Activated naive CD4-positive, alpha-beta T cell treated with Interleukin-2 at 50 U/mL for 16 hours (primary cell): ENCODE results near the gene GHDC.
"Not testable (repeated sequence)": the region's sequence is repeated elsewhere in the genome, so short reads cannot be mapped to it uniquely, and the experiment has no call there.

Source experiments
- DNase-seq: peaks from one replicate; pipeline ENCODE4 v3.0.0-alpha.2; 2020

GHDC gene

DNA sequence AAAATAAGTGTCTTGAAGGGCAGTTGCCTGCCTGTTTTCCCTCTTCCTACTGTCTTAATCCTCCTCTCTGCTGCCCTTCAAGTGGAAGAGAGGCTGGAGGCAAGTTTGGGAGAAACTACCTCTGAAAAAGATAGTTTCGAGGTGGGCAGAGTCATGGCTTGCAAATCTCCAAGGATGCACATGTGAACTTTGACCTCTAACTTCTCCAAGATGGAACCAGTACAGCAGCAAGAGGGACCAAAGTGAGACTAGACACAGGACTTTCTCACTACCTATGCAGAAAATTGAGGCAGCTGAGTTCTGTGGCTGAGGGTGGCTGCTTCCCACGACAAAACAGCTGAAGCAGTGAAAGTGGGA lies 12.5 kb downstream of the GHDC start:
- DNase-seq: no peak

DNA sequence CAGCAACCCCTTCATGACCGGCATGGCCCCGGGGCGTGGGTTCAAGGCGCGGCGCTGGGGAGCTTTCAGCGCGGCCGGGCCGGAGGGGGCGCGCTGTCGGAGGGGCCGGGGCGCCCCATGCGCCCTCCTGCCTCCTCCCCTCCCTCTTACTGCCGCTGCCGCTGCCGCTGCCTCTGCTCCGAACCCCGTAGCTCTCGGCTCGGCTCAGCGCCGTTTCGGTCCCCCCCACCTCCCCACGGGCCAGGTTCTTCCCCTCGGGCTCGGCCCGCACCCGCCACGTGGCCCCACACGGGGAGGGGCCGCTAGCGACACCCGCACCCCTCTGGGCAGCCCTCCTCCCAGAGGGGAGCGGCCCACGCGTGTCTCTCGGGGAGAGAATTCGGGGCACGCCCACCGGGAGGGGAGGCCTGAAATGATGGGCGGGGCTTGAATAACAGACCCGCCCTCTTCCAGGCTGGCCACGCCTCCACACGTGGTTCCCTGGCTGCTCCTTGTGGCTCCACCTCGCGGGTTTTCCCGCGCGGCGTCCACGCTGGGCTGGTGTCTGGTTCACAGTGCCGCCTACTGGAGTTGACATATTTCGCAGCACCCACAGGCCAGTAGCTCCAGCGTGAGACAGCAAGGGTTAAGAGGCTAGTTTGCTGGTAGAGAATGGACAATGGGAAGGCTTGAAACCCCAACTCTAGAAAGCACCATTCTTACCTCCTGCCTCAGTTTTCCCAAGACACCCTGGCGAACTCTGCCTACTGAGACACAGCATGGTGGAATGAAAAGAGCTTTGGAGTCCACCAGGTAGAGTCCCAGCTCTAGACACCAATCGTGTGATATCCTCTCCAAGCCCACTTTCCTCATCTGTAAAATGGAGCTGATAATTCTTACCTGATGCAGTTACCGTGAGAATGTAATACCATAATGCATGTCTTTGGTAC lies 13.1 kb downstream of the GHDC start, which contains the start of gene KCNH4:
TSS of gene KCNH4 (minus strand) at position 221 of the 929 bp plus-strand sequence. CDS start at position 24, 197 bp downstream.
- peak; percentile 91 for DNase-seq

DNA sequence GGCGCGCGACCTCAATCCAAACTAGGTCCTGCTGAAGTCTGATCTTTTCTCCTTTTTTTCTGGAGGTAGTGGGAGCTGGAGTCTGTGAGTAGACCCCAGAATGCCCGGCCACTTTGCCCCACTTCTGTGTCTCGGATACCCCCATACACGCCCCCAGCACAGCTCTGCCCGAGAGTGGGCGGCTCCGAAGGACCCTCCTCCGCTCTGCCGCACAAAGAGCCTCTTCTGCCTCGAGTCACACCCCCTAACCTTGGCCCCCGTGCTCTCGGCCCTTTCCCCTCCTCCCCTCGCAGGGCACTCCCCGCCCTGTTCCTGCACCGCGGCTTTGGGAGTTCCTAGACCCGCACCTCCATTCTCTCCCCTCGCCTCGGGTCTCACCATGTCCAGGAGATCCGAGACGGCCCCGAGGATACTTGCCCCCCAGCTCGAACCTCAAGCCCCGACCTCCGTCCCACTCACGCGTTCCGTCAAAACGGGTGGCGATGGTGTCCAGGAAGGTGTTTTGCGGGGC lies 13.8 kb downstream of the GHDC start:
- DNase-seq: no peak

DNA sequence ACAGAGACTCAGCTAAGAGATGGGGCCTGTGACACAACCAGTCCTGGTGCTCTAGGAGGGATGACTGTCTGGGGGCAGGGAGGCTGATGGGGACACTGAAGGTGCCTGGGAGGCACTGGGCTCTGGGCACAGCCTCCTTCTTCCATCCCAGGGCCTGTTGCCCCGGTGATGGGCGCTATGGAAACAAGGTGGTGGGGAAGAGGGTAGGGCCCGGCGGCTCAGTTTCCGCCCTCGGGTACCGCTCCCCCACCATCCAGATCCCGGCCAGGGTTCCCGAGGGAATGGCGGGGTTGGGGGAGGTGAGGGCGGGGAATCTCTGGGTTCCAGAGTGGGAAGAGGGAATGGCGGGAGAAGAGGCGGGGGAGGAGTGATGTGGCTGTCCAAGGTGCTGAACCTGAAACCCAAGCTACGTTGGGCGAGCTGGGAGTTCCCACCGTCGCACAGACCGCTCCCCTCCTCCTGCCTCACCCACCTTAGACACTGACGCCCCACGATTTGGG lies 14.3 kb downstream of the GHDC start:
- DNase-seq: peak; percentile 22

DNA sequence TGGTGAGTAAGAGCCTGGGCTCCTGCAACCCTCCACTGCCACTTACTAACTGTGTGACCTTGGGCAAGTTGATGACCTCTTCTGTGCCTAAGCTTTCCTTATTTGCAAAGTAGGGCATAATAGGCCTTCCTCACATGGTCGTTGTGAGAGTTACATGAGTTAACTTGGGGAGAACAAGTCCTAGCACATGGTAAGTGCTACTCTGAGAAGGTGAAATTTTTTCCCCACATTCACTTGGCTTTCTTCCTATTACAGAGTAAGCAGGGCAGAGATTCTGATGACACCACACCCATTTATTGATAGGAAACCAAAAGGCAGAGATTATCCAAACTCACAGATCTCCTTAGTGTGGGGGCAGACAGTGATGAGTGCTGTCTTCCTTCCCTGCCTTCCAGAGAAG lies 15.0 kb downstream of the GHDC start:
- DNase-seq: no peak

DNA sequence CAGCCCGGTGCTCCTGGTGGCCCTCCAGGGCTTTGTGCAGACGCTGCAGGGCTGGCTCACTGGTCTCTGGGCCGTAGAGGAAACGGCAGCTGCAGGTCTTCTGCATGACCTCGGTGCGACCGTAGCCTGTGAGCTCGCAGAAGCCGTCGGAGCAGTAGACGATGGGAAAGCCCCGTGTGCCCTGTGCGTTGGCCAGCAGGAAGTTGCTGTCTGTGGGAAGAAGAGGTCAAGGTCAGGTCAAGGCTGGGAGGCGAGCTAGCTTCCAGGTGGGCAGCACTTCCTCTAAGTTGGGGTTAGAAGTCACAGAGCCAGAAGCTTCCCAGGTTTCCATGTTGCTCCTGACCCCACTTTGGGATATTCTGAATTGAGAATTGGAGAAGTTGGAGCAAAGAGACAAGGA lies 15.5 kb downstream of the GHDC start:
- DNase-seq: peak; percentile 22

DNA sequence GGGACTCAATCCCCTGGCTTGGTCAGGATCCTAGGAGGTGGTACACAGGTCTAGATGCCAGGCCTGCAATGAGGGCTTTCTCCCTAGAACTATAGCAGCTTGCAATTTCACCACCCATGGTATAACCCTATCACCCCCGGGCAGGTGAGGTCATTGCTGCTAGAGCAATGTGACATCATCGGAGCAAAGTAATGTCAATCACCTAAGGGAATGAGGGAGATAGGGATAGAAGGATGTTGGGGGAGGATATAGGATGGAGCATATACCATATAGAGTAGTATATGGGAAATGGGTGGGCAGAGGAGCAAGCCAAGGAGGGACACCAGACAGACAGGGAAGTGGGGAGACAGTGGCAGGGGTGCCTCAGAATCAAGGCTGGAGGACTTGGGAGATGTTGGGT lies 16.6 kb downstream of the GHDC start:
- DNase-seq: no peak

DNA sequence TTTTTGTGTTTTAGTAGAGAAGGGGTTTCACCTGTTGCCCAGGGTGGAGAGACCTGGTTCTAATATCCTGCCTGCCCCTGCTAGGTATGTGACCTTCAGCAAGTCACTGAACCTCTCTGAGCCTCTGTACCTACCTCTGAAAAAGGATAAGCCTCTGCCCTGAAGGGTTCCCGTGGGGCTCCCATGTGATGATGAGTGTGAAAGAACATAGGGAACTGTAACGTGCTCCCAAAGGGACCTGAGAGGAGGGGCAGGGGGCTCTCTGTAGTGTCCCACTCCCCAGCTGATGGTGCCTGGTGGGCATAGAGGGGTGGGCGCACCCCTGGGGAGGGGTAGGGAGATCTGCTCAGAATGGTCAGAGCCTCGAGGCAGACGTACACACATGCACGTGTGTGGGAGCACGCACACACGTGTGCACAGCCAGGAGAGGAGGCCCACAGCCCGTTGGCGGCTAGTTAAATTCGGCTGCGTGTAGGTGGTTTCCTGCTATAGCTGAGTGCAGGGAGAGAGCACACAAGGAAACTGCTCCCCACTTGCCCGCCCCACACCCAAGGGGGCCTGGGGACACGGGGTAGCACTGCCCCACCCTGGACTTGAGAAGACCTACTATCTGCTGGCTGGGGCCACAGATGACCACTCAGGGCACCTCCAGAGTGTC lies 20.0 kb downstream of the GHDC start:
- no peak for DNase-seq

DNA sequence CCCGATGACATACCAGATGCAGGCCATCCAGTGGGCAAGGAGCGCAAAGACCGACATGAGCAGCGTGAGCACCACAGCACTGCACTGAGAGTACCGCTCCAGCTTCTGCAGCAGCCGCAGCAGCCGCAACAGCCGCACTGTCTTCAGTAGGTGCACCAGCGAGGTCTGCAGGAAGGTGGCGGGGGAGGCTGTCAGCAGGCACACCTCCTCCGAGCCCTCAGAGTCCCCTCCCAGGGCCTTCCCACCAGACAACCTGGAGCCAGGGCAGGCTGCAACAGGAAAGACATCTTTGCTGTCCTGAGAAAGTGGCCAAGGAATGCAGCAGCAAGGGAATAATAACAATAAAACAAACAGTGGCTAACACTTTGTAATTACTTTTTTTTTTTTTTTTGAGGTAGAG lies 22.5 kb downstream of the GHDC start:
- DNase-seq: no peak

DNA sequence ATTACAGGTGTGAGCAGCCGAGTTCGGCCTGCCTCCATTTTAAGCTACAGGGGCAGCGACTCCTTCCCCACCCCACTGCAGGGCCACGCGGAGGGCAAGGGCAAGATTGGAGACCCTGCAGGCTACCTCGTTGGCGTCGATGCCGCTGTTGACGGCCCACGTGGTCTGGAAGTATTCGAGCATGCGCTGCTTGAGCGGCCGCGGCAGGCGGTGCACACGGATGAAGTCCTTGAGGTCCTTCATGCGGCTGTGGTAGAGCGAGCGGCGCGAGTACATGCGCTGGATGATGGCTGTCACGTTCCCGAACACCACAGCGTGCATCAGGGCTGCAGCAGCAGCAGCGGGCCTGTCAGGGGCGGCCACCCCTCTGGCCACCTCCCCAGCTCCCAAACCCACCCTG lies 24.9 kb downstream of the GHDC start:
- DNase-seq: no peak

DNA sequence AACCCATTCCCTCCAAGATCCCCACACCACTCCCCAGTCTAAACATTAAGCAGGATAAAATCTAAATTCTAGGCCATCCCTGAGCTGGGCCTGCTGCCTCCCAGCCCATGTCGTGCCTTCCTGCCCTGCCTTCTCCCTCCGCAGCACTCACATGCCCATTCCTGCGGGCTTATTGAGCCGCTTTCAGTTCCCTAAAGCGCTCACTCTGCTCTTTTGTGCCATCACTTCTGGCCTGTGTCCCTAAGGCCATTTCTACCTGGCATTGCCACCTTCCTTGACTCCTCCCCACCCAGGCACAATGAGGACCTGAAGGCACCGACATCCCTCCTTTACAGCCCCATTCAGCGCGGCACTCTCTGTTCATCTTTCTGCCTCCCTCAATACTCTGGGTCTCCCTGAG lies 26.5 kb downstream of the GHDC start:
- no peak for DNase-seq

DNA sequence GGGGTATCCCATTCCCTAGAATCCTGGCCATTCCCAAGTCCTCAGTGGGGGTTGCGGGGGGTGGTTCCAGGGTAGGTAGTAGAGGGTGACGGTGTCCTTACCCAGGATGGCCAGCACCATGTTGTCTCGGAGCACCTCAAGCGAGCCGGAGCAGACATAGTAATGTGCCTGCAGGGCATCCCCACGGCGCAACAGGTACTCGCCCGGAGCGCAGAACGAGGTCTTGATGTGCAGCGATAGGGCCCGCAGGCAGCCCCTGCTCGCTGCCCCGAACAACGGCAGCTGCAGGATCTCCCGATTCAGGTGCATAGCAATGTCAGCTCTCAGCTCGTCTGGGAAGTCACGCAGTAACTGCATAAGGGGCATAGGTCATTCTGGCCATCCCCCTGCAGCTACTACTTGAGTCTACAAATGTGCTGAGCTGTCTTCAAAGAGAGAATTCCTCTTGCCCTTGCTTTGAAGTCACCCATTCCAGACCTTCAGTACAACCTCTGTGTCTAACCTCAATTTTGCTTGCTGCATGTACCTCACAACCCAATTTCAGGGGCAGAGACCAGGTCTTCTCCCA lies 28.0 kb downstream of the GHDC start:
- DNase-seq: no peak

DNA sequence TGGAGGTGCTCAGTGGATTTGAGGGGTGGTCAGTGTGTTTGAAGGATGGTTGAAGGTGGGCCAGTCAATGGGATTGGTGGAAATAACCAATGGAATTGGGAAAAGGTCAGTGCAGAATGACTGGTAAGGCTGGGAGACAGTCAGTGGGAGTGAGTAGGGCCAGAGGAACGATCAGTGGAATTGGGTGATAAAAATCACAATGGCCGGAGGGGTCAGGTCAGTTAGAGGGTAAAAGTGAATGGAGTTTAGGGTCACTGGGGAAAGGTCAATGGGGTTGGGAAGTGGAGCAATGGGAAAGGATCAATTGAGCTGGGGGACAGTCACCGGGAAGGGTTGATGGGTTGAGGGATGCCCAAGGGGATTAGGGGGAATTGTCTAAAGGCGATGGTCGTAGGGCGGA lies 28.5 kb downstream of the GHDC start:
- no peak for DNase-seq

DNA sequence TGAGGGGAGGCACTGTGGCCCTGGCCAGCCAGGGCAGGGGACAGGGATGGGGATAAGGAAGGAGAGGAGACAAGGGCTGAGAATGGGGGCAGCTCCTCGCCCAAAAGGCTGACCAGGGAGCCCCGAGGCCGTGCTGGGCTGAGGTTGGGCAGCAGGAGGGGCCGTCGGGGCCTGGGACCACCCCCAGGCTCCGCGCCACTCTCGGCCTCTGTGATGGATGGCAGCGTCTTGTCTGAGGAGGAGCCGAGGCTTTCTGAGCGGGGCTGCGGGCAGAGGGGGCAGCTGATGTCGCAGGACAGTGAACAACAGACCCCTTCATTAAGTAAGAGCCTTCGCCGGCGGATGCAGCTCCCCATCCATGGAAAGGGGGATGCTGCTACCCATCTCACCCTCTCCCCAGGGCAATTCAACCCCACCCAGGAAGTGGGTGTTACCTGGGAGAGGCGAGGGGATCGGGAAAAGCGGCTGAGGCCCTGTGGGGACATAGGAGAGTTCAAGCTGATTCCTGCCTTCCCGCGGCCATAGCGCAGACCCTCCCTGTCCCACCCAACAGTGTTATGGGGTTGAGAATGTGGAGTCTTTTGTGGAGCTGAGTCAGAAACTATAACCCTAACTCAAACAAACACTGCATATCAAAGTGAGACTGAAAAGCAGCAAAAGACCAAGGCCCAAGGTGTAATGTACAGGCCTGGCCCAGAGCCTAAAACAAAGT lies 30.4 kb downstream of the GHDC start:
- no peak for DNase-seq

DNA sequence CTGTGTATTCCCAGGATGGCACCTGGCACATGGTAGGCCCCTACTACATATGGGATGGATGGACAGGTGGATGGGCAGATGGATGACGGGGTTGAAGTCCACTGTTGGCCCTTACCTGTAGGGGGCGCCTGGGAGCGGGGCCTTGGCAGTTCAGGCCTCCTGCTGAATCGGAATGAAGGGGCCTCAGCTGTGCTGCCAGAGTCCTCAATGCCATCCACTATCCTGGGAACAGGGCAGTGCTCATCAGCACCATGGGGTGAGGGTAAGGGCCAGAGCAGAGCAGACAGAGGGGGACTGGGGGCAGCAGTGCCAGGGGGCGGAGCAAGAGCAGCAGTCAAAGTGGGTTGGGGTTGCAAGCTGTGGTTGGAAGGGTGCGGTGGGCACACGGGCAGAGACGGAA lies 31.2 kb downstream of the GHDC start:
- peak; percentile 42 for DNase-seq

DNA sequence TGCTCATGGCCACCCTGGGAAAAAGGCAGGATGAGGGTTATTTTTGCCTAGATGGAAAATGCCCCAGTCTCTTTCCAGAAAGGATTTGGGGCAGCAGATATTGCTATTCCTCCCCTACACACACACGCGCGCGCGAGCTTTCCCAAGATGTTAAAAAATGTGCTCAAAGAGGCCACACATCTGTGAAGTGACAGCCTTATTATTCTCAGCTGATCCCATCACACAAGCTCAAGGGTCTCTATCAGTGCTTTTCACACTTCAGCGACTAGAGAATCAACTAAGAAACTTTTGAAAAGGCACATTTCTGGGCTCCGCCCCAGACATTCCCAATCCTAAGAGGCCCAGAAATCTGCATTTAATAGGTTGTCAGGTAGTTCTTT lies 33.8 kb downstream of the GHDC start:
- no peak for DNase-seq

DNA sequence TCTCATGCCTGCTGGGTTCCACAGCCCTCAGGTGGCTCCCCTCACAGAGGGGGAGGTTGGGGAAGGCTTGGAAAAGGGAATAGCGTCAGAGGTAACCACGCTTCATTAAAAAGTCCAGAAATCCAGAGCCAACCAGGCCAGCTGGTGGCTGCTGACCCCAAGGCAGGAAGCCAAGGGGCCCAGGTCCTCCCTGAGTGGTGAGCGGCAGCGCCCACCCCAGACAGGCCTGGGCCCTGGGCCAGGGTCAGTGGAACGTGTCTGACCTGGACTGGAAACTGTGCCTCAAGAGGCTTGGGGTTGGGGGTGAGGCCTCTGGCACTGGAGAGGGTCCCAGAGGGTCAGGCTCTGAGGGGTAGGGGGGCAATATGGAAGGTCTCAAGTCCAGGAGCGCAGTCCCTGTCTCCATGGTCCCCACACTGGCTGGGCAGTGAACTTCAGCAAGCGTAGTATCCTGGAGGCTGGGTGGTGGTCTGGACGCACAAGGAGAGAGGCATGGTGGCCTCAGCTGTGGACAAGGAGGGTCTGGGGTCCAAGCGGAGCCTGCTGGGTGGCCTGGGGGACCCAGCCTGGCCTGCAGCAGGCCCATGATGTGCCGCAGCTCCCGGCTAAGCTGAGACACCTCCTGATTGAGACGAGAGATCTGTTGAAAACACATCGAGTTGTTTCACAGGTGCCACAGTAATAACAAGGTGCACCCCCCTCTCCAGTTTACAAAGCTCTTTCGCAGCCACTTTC lies 34.3 kb downstream of the GHDC start:
- no peak for DNase-seq

DNA sequence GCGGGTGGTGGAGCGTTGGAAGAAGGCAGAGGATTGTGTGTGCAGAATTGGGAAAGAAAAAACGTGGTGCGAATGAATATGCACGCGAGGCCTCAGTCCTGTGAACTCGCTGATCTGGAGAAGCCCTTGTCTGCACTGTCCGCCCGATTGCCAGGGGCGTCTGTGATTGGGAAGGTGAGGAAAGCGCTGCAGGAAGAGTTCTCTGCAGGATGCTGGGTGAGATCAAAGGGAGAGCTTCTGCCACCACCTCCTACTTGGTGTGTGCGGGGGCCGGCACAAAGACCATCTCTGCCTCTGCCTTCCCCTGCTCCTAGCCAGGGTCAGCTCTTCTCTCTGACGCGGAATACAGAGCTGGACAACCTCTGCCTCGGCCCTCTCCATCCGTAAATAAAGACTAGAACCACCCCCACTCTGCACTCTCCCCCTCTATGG lies 38.7 kb downstream of the GHDC start:
- DNase-seq: no peak

DNA sequence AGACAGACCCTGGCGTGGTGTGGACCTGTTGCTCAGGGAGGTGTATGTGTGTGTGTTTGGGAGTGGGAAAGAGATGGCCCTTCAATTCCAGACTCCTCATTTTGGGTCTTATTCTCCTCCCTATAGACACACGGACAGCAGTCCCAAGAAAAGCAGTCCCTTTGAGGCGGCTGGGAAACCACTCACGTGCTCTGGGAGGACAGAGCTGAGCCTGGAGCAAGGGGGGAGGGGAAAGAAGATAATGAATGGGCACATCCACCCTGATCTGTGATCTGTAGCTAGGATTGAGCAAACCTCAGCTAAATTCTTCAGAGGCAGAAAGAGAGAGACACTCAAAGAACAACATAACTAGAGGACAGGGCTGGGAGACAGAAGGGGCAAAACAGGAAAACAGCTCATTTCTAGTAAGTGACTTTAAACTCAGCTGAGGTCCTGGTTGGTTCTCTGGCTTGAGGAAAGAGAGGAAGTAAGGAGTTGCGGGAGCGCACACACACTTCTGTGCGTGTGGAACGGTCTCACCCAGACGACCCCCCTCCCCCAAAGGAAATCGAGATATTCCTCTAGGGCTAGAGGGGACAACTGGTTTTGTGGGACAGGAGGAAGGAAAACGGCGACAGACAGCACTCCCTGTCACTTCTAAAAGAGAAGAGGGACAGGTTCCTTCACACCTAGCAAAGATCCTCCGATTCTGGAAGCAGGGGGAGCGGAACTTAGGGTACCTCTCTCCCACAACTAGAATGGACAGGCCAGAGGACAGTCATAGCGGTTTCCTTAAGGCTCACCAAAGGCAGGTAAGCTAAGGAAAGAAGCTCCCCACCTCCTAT lies 40.2 kb downstream of the GHDC start:
- no peak for DNase-seq

DNA sequence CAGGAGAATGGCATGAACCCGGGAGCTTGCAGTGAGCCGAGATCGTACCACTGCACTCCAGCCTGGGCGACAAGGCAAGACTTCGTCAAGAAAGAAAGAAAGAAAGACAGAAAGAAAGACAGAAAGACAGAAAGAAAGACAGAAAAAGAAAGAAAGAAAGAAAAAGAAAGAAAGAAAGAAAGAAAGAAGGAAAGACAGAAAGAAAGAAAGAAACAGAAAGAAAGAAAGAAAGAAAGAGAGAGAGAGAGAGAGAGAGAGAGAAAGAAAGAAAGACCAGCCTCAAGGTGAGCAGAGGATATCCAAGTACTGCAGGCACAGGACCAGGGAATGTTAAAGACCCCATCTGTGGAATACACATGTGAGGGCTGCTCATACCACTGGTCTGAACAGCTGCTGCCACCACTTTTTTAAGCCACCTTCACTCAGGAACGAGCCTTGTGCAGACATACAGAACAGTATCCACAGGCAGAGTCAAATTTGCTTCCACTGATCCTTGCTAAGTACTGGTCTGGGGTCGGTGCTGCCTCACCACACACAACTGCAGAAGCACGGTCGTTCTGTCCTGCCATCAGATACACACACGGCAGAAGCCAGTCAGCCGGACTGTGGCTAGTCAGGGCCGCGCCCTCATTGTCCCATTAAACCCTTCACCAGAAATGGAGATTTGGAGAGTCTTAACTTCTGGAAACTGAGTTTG lies 47.2 kb downstream of the GHDC start:
- DNase-seq: no peak

DNA sequence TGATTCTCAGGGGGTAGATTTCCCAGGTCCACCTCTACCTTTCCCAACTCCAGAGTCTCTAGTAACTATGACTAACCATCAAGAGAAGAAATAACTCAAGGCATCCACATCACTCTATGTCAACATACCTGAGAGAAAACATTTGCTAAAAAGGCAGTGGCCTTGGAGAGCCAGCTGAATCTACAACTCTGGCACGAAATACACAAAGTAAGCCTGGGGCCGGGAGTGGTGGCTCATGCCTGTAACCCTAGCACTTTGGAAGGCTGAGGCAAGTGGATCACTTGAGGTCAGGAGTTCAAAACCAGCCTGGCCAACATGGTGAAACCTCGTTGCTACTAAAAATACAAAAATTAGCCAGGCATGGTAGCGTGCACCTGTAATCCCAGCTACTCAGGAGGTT lies 51.2 kb downstream of the GHDC start:
- not testable (repeated sequence) for DNase-seq
